ENCODE results near the gene FUT9. TPM values are rescaled to one million over a fixed set of nuclear protein-coding genes. Genes with fewer than 3 reads are reported as not detected.

Gene FUT9
- total RNA-seq (2022; extraction: Qiagen RNA extraction; ENCODE audit: low read depth) = not detected in 5 replicates

DNA sequence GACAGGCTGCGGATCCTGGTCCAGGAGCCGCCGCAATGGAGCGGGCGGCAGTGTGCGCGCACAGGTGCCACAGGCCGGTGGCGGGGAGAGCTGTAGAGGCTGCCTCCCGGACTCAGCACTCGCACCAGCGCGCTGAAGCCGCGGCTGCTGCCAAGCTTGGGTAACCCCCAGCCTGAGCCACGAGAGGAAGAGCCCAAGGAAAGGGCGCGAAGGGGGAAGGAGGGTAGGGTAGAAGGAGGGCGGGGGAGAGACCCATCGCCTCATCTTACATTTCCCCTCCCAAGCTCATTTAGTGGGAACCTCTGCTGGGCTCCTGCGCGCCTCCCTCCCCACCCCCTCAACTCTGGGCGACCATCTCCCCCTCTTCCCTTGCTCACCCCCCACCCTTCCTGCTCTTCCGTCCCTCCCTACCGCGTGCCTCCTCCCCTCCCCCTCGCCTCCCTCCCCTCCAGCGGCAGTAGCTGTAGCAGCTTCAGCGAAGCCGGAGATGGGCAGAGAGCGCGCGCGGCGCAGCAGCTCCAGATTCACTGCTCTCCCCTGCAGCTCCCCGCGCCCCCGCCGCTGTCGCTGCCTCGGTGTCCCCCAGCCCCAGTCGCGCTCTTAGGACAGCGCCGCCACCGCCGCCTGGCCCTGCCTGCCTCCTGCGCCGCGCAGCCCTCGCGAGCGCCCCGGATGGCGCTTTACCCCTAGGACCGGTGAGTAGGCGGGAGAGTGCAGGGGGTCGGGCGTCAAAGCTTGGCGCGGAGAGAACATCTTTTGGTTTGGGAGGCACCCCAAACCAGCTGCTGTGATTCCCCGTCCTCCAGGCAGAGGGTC is at the start of gene FUT9:
Gene FUT9 (plus strand): TSS at position 457 of the 816 bp plus-strand sequence. CDS start 187,182 bp downstream, outside the sequence.

